Measurements from ENCODE around the gene PPP1R3D. TPM values are rescaled to one million over a fixed set of nuclear protein-coding genes. Genes with fewer than 3 reads are reported as not detected.

The PPP1R3D gene
- total RNA-seq, 1 donor from 2014 or later: 0.30 TPM

- no peaks in the 10 kb centered on the region for H3K9me3 ChIP-seq (ENCODE audit: low read depth)
- H3K27me3 Mint-ChIP-seq (ENCODE audit: insufficient read depth, low read depth): no peaks in the 10 kb centered on the region
- H3F3A ChIP-seq (ENCODE audit: low read depth): no peaks in the 10 kb centered on the region
- no peaks in the 10 kb centered on the region for H3K36me3 Mint-ChIP-seq
- no peak overlapping the region for H3K4me2 ChIP-seq
- no peaks in the 10 kb centered on the region for H3K36me3 ChIP-seq
- no peaks in the 10 kb centered on the region for H3K27me3 ChIP-seq
- H3K4me3 Mint-ChIP-seq: no peak overlapping the region
- DNase-seq (ENCODE audit: low spot score): no peak
- no peaks in the 10 kb centered on the region for H4K20me1 ChIP-seq (ENCODE audit: low read depth)
- H3K4me3 ChIP-seq: no peak overlapping the region
- H3K79me2 ChIP-seq (ENCODE audit: low read depth): no peaks in the 10 kb centered on the region
- peaks cover 7% of the 10 kb centered on the region for H3K4me1 Mint-ChIP-seq
- H3K27ac Mint-ChIP-seq: no peak overlapping the region
- no peak overlapping the region for H3K27ac ChIP-seq
- no peak for TF ChIP-seq EZH2 (IDR thresholded peaks at IDR 0.05)
- TF ChIP-seq CTCF (IDR thresholded peaks at IDR 0.05): no peak
- no peak for TF ChIP-seq EZH2phosphoT487 (IDR thresholded peaks at IDR 0.05)
- H3K9ac ChIP-seq: no peak overlapping the region
- H3K9me3 Mint-ChIP-seq: no peaks in the 10 kb centered on the region
- no peaks in the 10 kb centered on the region for H3K4me1 ChIP-seq
- H2AFZ ChIP-seq (replicated peaks): no peak overlapping the region
Observed at GRCh38 chr20:59977086-59977485, 37.0 kb upstream of the PPP1R3D start.

DNA sequence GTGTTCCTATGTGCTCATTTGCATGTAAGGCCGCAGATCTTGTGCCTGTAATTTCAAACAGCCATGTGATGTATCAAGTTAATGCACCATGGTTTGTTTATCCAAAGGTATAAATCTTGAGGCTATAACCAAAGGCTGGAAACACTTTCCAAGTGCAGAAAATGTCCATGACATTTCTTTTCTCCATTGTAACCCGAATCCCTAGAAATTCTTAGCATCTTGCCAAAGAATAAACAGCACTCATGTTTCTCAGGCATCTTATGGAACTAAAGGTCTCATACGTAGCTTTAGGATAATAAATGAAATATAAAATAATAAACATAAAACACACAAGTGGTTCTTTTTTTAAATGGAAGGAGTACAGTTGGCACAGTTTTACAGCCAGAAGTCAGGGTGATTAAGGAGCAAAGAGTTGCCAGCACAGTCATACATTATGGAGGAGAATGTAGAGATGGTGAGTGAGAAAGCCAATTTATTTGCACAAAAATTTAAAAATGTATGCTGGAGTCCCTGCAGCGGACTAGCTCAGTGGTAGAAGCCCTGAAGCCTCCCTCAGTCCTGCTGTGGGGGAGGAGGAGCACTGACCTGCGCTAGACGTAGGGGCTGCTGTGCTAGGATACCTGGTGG lies 36.2 kb upstream of the PPP1R3D start:
- no peak overlapping the region for H3K4me3 ChIP-seq
- H3K9me3 ChIP-seq (ENCODE audit: low read depth): no peaks in the 10 kb centered on the region
- no peaks in the 10 kb centered on the region for H4K20me1 ChIP-seq (ENCODE audit: low read depth)
- H3K27me3 Mint-ChIP-seq (ENCODE audit: insufficient read depth, low read depth): no peaks in the 10 kb centered on the region
- peak overlapping the region; percentile 5 for H3K27ac Mint-ChIP-seq
- H3K36me3 Mint-ChIP-seq: no peaks in the 10 kb centered on the region
- H3K4me2 ChIP-seq: no peak overlapping the region
- H3K4me1 Mint-ChIP-seq: peaks cover 7% of the 10 kb centered on the region
- H3K79me2 ChIP-seq (ENCODE audit: low read depth): no peaks in the 10 kb centered on the region
- H3K9ac ChIP-seq: no peak overlapping the region
- H3K36me3 ChIP-seq: no peaks in the 10 kb centered on the region
- H3K27me3 ChIP-seq: no peaks in the 10 kb centered on the region
- no peaks in the 10 kb centered on the region for H3K9me3 Mint-ChIP-seq
- no peak for DNase-seq (ENCODE audit: low spot score)
- no peak overlapping the region for H3K4me3 Mint-ChIP-seq
- H3F3A ChIP-seq (ENCODE audit: low read depth): no peaks in the 10 kb centered on the region
- H3K4me1 ChIP-seq: no peaks in the 10 kb centered on the region
- TF ChIP-seq EZH2 (IDR thresholded peaks at IDR 0.05): no peak
- no peak for TF ChIP-seq EZH2phosphoT487 (IDR thresholded peaks at IDR 0.05)
- TF ChIP-seq CTCF (IDR thresholded peaks at IDR 0.05): no peak
- H3K27ac ChIP-seq: no peak overlapping the region
- H2AFZ ChIP-seq (replicated peaks): no peak overlapping the region

DNA sequence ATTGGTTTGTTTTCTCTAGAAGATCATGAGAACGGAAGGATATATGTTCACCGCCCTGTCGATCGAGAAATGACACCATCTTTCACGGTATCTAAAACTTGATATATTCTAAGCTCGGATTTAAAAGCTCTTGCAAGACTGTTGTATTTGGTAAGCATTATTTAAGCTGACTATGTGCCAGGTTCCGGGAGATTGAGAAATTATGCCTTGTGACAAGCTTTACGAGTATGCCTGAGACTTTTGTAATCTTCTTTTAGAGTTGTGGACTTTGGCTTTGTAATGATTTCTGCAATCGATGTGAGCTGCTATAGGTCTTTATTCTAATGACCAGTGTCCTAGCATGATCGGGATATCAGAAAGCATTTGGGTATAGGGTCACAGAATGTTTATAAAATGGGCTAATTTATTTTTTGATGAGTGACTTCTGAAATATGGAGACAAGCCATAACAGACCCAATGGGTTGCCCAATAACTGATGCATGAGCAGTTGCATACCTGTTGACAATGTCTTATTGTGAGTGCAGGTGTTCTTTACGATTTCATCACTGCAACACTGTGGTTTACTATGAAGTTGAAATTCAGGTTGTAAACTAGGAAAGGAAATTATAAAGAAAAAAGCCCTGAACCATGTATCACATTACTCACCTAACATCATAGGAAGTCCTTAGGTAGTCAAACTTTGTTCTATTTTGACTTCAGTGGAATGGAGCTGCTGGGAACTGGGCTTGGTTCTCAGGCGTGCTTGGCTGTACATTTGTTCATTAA lies 32.1 kb upstream of the PPP1R3D start:
- Histone ChIP-seq H3K36me3 (no peaks in the 10 kb centered on the region), H3K79me2 (ENCODE audit: low read depth) (no peaks in the 10 kb centered on the region), H3K27me3 (no peaks in the 10 kb centered on the region), H2AFZ (replicated peaks) (no peak overlapping the region), H3K4me1 (no peaks in the 10 kb centered on the region), H3K4me2 (no peak overlapping the region), H3K4me3 (no peak overlapping the region), H3K9ac (no peak overlapping the region), H4K20me1 (ENCODE audit: low read depth) (no peaks in the 10 kb centered on the region), H3K9me3 (ENCODE audit: low read depth) (no peaks in the 10 kb centered on the region), H3K27ac (no peak overlapping the region), H3F3A (ENCODE audit: low read depth) (no peaks in the 10 kb centered on the region)
- Mint-ChIP-seq H3K9me3 (no peaks in the 10 kb centered on the region), H3K36me3 (no peaks in the 10 kb centered on the region), H3K4me1 (peaks cover 7% of the 10 kb centered on the region), H3K27ac (no peak overlapping the region), H3K4me3 (no peak overlapping the region), H3K27me3 (ENCODE audit: insufficient read depth, low read depth) (no peaks in the 10 kb centered on the region)
- DNase-seq (ENCODE audit: low spot score): no peak
- TF ChIP-seq EZH2phosphoT487 (IDR thresholded peaks at IDR 0.05): no peak
- no peak for TF ChIP-seq CTCF (IDR thresholded peaks at IDR 0.05)
